Measurements from ENCODE around the gene ST7.

DNA sequence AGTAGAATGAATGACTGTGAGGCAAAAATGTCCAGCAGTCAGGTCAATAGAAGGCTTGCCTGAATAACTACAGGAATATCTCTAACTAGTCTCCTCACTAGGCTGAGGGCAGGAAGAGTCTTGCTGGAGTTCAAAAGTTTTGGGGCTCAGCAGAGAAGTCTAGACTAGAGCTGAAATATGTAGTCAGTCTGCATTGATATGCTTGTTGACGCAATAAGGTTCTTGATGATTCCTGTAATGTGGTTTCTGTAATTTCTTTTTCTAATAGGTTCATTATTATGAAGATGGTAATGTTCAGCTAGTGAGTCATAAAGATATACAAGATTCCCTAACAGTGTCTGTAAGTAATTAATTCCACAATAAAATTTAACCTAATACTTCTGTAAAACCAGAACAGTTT lies 41.5 kb upstream of the ST7 start:
- no peak for TF ChIP-seq NFE2L1 (CRISPR knock-in tag; IDR thresholded peaks at IDR 0.05)
- no peak for TF ChIP-seq CREB1 (CRISPR knock-in tag; IDR thresholded peaks at IDR 0.05)
- no peak for TF ChIP-seq CTCF (IDR thresholded peaks at IDR 0.05)
- TF ChIP-seq, protein P1, sequence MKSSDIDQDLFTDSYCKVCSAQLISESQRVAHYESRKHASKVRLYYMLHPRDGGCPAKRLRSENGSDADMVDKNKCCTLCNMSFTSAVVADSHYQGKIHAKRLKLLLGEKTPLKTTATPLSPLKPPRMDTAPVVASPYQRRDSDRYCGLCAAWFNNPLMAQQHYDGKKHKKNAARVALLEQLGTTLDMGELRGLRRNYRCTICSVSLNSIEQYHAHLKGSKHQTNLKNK (CRISPR knock-in tag; IDR thresholded peaks at IDR 0.05) = no peak
- TF ChIP-seq, protein P2, sequence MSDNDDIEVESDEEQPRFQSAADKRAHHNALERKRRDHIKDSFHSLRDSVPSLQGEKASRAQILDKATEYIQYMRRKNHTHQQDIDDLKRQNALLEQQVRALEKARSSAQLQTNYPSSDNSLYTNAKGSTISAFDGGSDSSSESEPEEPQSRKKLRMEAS (CRISPR knock-in tag; IDR thresholded peaks at IDR 0.05) = no peak
- TF ChIP-seq ETV6 (CRISPR knock-in tag; IDR thresholded peaks at IDR 0.05) = no peak
- no peak for TF ChIP-seq USF2 (CRISPR knock-in tag; IDR thresholded peaks at IDR 0.05)
- TF ChIP-seq NR3C1 (CRISPR knock-in tag; conservative IDR thresholded peaks at IDR 0.05; ENCODE audit: low read depth) = no peak

Measured in WTC11 (cell line).